Measurements from ENCODE around the gene RPE.

The RPE gene

DNA sequence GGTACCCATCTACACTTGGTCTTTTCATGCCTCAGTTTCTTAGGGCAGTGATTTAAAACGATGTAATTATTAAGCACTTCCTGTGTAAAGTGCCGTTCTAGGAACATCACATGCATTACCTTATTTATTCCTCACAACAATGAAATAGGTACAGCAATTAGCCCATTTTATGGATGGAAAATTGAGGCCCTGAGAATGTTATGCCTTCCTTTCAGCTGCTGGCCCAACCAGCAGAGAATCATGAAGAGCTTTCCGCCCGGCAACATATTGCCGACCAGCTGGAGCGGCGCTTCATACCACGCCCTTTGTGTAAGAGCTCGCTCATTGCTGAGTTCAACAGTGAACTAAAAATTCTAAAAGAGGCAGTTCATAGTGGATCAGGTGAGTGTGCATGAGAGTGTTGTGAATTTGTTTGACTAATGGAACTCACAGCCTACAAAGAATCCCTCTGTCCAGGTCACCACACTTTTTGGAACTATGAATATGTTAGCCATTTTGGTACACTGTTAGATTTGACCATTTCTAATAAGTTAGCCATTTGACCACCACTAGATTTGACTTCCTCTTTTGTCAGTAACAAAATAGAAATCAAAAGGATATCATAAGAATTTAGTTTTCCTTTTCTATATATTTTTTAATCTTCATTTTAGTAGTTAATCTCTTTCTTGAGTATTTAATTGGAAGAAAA lies 25.6 kb upstream of the RPE start:
- ChIA-PET POLR2A (no interaction called here), CTCF (interaction anchor here (1.0 to 6.6 kb wide), 11 partner anchors 16 to 423 kb away, joined by 3 to 101 read pairs (median 4); no protein-coding TSS in a partner anchor)
- no peak for DNase-seq (ENCODE audit: low read depth, low spot score)
- H3K4me3 ChIP-seq (ENCODE audit: low read depth, low read length), result no peak overlapping the region
- TF ChIP-seq, protein P1, sequence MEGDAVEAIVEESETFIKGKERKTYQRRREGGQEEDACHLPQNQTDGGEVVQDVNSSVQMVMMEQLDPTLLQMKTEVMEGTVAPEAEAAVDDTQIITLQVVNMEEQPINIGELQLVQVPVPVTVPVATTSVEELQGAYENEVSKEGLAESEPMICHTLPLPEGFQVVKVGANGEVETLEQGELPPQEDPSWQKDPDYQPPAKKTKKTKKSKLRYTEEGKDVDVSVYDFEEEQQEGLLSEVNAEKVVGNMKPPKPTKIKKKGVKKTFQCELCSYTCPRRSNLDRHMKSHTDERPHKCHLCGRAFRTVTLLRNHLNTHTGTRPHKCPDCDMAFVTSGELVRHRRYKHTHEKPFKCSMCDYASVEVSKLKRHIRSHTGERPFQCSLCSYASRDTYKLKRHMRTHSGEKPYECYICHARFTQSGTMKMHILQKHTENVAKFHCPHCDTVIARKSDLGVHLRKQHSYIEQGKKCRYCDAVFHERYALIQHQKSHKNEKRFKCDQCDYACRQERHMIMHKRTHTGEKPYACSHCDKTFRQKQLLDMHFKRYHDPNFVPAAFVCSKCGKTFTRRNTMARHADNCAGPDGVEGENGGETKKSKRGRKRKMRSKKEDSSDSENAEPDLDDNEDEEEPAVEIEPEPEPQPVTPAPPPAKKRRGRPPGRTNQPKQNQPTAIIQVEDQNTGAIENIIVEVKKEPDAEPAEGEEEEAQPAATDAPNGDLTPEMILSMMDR (IDR thresholded peaks at IDR 0.05; ENCODE audit: insufficient read depth, low read length, missing control alignments), result no peak

DNA sequence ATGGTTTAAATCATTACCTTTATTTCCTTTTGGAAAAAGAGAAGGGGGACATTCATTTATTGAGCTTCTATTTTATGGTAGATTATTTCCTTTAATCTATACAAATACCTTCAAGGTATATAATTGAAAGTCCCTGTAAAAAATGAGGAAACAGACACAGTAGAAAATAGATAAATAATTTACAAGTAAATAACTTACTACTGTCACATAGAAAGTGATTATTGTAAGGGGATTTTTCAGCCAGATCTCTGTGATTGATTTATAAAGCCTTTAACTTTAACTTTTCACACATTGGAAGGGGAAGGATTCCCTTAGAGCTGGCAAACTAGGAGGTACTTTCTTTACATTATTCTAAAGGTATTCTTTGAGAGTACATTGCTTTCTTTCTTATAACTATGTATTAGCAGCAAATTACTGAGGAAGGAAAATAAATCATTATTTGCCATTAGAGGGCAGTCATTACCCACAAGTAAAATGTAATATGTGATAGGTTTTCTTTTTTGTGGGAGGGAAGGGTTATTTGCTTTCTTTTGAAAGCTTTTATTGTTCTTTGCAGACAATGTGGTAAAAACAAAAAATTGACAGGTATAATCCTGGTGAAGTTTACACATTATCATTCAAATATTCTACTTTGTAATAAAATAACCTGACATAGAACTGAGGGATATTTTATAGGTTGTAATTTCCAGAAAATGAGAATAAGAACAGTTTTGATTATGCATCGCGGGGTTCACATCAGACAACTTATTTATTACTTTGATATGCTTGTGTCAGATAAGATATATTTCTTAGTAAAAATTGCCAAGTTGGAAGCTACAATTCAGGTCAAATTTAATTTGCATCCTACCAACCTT lies 24.8 kb upstream of the RPE start:
- ChIA-PET CTCF (interaction anchor here (0.7 to 6.6 kb wide), 13 partner anchors 10 to 422 kb away, joined by 3 to 101 read pairs (median 3); no protein-coding TSS in a partner anchor), POLR2A (no interaction called here)
- TF ChIP-seq, protein P1 (IDR thresholded peaks at IDR 0.05; ENCODE audit: insufficient read depth, low read length, missing control alignments), result peak; percentile 5
- H3K4me3 ChIP-seq (ENCODE audit: low read depth, low read length), result no peak overlapping the region
- DNase-seq (ENCODE audit: low read depth, low spot score), result no peak

DNA sequence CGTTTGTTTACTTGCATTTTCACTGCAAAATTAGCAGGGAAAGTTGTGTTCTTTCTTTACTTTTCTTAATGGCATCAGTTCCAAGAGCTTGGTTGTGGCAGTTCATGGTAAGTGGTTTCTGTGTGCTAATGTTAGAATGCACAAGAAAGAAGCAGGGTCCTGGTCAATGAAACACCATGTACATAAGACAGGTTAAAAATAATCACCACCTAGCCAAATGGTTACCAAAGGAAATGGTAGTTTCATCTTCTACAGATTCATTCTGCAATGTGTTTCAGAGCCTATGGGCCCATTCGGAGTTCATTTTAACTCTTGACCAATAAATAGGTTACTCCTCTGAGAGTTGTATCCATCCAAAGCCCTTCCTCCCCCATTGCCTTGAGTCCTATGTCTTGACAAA lies 18.1 kb upstream of the RPE start:
- no peak overlapping the region for H3K4me3 ChIP-seq (ENCODE audit: low read depth, low read length)
- no peak for DNase-seq (ENCODE audit: low read depth, low spot score)
- CTCF ChIA-PET, result interaction anchor here (0.9 to 4.0 kb wide), 3 partner anchors 205 to 220 kb away, joined by 3 to 17 read pairs (median 3); no protein-coding TSS in a partner anchor
- POLR2A ChIA-PET, result no interaction called here
- TF ChIP-seq, protein P1 (IDR thresholded peaks at IDR 0.05; ENCODE audit: insufficient read depth, low read length, missing control alignments), result no peak

DNA sequence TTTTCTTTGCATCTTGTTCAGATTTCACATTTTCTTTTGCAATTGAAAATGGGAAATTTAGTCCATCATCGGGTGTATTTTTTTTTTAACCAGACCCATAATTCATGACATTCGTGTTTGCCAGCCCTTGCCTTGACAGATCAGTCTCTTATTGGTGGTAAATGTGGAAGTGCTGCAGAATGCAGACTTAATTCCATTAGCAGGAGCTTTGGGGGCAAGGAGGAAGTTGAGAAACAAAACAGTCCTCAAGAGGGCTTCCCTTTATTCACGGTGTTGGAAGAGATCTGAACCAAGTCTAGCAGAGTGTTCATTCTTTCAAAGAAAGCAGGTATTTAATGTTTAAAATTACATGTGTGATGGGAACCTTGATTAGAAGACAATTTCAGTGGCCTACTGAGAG lies 16.6 kb upstream of the RPE start:
- H3K4me3 ChIP-seq (ENCODE audit: low read depth, low read length), result no peak overlapping the region
- ChIA-PET POLR2A (no interaction called here), CTCF (interaction anchor here (1.7 to 4.0 kb wide), 2 partner anchors 209 to 213 kb away, joined by 5 to 17 read pairs; no protein-coding TSS in a partner anchor)
- TF ChIP-seq, protein P1 (IDR thresholded peaks at IDR 0.05; ENCODE audit: insufficient read depth, low read length, missing control alignments), result no peak
- no peak for DNase-seq (ENCODE audit: low read depth, low spot score)

DNA sequence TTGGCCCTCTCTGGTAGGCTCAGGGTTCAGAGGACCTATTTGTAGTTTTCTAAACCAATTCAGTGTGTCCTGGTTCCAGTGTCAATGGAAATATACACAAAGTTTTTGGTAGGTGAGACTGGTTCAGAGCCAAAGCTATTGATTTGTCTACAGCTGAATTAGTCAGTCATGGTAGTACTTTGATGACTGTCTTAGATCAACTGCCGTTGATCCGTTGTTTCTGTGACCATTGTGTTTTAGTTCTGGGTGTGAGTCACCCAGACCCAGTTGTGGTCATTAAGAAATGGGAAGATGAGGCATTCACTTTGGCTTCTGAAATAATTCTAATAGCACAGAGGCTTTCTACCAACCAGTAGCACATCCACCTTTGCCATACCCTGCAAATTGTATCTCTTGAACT lies 16.0 kb upstream of the RPE start:
- TF ChIP-seq, protein P1 (IDR thresholded peaks at IDR 0.05; ENCODE audit: insufficient read depth, low read length, missing control alignments), result no peak
- CTCF ChIA-PET, result interaction anchor here (1.7 to 4.0 kb wide), 2 partner anchors 209 to 212 kb away, joined by 5 to 17 read pairs; no protein-coding TSS in a partner anchor

DNA sequence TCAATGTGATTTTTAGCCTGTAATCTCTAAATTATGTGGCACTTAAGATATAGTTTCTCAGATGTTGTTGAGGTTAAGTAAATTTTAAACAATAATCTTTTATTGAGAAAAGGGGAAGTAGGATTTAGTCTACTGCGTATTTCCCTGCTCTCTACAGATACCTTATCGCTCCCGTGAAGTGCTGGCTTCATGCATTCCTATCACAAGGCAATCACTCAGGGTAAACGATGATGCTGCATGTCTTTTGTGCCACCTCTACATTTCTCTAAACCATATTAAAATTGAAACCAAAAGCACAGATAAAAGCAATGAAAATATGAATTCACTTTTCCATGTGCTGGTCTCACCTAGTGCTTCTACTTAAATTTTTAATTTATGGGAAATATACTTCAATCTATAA lies 14.4 kb upstream of the RPE start:
- CTCF ChIA-PET, result interaction anchor here (2.4 kb wide), 1 partner anchor 211 kb away, joined by 5 read pairs; no protein-coding TSS in a partner anchor
- TF ChIP-seq, protein P1 (IDR thresholded peaks at IDR 0.05; ENCODE audit: insufficient read depth, low read length, missing control alignments), result no peak
- POLR2A ChIA-PET, result no interaction called here

More for the DNA sequence above, 16.0 kb upstream of the RPE start:
- no peak overlapping the region for H3K4me3 ChIP-seq (ENCODE audit: low read depth, low read length)
- POLR2A ChIA-PET, result no interaction called here
- no peak for DNase-seq (ENCODE audit: low read depth, low spot score)

More for the DNA sequence above, 14.4 kb upstream of the RPE start:
- DNase-seq (ENCODE audit: low read depth, low spot score), result no peak
- H3K4me3 ChIP-seq (ENCODE audit: low read depth, low read length), result no peak overlapping the region
